HG03108 (cell line): ENCODE results near the gene CYSTM1.
"Not testable (repeated sequence)": the region's sequence is repeated elsewhere in the genome, so short reads cannot be mapped to it uniquely, and the experiment has no call there.

Experiments
- ATAC-seq: cut with Tn5 transposase; IDR thresholded peaks from one replicate; pipeline ENCODE4 v1.9.1; 2021; ENCODE audit warnings: moderate library complexity; ENCODE audit not compliant: unreplicated experiment

The CYSTM1 gene

DNA sequence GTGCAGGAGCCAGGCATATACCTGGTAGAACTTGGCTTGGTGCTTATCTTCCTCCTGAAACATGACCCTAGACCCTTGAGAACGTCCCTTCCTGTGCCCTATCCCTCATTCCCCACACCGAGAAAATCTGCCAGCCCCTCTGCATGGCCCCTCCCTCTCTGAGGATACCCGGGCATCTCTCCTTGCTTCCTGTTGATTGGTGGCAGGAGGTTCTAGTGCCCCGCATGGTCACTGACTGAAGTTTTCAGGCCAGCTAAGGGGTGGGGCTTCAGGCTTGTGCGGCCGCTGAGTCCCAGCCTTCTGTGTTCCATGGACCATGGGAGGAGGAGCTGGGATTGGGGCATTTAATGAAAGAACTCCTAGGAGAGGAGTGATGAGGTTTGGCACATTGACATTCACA is 26.5 kb upstream of the CYSTM1 start:
- no peak for ATAC-seq

DNA sequence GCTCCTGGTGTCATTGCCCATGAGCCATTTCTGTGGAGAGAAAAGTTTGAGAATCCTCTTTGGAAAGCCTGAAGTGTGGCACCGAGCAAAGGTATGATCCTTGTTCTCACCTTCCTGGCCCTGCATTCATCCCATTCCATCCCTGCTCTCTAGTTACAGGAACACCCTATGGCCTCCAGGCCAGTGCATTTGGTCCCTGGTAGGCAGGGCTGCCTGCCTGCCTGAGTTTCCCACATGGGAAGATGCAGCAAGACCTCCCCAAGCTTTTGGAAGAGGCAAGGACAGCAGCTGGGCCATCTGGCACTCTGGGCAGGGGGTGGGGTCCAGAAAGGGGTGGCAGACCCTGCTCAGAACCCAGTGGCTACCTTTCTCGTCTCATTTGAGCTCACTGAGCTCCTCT is 24.8 kb upstream of the CYSTM1 start:
- no peak for ATAC-seq

DNA sequence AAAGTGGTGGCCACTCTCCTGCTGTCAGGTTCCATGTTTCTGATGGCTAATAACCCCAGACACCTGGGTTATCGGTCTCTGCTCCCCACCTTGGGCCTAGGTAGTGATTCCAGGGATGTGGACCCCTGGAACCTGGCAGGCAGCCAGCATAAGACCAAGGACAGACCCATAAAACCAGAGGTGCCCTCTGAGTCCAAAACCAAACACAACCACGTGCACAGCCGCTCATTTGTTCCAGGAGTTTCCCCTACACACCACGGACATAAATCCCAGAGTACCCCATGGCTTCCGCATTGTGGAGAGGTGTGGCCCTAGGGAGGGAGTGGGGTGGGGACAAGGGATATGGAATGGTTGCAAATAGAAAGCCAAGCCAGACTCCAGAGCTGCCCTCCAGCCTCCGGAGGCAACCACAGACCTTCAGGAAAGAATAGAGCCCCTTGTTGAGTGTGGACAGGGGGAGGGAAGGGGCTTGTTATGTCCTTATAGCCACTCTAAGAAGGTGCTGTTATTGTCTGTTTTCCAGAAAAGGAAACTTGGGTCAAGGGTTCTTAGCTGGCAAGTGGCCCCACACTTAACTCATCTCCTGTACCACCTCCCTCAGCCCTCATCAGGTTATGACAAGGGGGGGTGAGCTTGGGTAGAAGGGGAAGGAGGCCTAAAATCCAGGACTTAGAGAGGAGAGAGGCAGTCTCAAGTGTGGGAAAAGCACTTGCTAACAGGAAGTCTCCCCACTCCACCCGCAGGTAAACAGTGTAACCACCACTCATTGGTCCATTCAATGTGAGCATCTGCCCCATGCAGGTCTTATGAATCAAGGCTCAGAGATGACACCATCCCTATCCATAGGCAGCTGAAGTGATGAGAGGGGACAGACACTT is 23.6 kb upstream of the CYSTM1 start:
- no peak for ATAC-seq

DNA sequence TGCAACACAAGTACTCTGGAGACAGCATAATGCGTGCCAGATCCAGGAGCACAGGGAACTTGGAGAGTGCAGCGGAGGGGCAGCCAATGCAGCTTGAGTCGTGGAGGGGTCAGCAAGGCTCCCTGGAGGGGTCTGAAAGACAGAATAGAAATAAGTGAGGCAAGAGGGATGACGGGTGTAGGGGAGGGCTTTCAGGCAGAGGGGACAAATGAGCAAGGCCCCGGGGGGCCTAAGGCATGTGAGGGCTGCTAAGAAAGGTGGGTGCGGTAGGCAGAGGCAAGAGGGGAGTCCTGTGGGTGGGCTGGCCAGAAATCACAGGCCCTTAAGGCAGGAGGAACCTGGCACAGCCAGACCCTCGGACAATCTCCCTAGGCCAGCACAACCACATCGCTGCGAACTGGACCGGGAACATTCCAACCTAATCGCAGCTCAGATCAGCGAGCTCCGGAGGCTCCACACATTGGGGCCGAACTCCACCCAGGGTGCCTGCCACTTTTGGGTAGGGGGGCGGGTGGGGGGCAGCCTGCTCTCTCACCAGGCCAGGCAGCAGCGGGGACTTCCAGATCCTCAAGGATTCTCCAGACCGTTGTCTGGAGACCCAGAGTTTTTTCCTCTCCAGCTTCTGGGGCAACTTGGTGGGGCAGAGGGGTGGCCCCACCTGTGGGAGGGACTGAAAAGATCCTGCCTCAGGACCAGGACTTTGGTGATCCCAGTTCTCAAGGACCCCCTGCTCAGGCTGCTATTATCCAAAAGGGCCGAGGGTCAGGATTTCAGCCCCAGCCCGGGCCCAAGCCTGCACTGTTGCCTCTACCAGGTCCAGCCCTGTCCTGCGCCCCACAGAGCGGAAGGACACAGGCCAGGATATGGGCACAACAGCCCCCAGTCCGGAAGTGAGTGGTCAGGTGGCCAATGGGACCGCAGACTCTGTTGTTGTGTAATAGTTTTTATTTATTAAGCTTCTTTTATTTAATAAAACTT is 22.7 kb upstream of the CYSTM1 start:
- ATAC-seq: no peak

DNA sequence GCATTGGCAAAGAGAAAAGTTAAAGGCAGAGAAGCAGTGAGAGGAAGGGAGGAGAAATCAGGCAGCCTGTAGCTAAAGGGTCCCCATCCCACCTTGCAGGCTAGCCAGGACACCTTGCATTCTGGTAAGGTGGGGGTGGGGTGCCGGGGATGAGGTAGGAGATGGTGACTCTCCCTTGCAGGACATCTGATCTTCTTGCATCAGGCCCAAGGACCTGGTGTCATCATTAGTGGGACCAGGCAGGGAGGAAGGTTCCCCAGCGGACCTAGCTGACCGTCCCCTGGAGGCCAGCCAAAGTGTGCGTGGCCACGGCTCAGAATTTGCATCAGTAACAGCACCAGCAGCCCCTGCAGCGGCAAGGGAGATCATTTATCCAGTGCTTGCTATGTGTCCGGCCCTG is 21.7 kb upstream of the CYSTM1 start:
- ATAC-seq: no peak

DNA sequence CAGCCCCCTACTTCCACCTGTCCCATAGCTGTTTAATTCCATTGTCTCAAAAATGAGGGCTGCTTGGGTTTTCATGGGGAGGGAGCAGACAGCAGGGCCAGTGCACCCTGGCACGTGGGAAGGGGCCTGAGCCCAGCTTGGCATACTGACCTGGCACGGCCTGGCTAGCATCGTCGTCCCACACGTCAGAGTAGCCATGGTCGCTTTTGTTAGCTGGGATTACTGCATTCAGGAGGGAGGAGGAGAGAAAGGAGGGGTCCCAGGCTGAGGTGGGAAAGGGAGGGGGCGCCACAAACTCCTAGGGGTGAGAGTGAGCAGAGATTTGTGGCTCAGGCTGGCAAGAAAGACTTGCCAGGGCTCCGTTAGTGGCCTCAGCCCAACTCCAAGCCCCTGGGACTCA is 21.1 kb upstream of the CYSTM1 start:
- ATAC-seq: no peak

DNA sequence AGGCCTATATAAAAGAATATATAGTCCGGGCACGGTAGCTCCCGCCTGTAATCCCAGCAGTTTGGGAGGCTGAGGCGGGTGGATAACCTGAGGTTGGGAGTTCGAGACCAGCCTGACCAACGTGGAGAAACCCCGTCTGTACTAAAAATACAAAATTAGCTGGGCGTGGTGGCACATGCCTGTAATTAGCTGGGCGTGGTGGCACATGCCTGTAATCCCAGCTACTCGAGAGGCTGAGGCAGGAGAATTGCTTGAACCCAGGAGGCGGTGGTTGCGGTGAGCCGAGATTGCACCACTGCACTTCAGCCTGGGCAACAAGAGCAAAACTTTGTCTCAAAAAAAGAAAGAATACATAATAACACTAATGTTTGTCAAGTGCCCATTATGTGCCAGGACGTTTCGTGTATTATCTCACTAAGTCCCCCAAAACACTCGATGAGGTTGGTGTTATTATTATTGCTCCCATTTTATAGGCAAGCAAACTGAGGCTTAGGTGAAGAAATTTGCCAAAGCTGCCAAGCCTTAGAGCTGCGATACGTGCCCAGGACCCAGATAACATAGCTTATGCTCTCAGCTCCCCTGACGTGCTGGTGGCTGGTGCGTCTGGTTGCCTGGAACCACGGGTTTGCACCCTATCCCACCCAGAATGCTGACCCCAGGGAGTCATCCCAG is 20.1 kb upstream of the CYSTM1 start:
- ATAC-seq: not testable (repeated sequence)

DNA sequence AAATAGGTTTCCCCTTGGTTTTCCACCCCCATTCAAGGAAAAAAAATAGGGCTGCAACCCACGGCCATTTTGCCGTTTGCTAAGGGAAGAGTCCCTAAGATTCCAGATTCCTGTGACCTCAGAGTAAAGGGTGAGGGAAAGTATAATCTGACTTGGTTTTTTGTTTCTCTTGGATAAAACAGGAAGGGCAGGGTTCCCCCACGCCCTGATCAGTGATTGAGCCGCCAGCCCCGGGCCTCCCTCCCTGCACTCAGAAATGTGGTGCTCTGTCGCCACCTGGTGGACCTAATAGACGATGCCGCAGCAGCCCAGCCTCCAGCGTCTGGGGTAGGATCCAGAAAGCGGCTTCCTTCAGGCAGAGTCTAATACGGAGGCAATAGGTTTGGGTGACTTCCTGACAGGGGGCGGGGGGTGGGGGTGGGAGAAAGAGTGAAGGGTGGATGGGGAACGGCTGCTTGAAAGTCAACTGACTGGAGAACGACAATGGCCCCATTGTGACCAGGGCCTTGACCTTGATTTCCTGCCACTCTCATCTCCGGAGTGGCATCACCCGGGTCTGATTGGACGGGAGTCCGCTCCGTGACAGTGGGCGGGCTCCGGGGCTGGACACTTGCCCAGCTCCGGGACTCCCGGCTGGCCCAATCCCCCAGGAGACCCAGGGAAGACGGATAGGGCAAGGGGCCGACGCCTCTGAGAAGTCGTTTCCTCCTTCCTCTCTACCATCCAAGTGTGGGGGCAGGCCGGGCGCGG is 17.8 kb upstream of the CYSTM1 start:
- peak; percentile 91 for ATAC-seq

DNA sequence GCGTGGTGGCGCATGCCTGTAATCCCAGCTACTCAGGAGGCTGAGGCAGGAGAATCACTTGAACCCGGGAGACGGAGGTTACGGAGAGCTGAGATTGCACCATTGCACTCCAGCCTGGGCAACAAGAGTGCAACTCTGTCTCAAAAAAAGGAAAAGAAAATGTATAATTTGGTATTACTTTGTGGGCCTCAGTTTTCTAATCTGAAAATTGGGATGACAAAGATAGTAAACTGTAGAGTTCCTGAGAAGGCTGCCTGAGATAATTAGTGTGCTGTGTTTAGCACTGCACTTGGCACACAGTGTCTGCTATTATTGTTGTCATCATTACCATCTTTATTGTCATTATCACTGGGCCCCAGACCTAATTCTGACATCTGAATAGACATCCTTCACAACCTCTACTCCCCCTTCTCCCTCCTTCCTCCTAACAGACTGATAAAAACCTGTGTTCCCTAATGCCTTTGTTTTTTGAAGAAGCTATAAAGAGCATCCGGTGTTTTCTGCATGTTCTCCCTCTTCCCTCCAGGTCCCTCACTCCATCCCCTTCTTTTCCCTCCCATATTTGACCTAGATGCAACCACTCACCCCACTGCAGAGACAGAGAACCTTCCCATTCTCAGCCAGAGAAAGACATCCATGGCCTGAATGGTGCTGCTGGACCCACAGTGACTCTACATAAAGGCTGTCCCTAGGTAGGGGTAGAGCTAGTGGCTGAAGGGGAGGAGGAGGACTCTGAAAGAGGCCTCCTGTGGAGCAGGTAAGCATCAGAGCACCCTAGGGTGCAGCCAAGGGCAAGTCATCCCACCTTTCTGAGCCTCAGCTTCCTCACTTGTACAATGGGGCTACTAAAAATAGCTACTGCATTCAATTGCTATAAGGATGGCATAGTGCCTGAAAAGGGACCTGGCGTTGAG is 15.7 kb upstream of the CYSTM1 start:
- no peak for ATAC-seq

DNA sequence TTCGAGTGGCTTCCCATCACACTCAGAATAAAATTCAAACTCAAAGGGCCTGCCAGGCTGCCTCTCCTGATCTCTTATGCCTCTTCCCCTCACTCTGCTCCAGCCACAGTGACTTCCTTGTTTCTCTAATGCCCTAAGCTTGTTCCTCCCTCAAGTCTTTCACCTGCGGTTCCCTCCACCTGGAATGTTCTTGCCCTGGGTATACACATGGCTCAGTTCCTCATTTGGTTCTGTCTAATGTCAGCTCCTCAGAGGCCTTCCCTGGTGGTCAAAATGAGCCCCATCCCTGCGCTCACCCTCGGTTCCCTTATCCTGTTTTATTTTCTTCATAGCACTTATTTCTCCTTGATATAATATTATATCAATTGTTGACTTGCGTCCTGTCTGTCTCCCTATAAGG is 12.7 kb upstream of the CYSTM1 start:
- ATAC-seq: no peak

DNA sequence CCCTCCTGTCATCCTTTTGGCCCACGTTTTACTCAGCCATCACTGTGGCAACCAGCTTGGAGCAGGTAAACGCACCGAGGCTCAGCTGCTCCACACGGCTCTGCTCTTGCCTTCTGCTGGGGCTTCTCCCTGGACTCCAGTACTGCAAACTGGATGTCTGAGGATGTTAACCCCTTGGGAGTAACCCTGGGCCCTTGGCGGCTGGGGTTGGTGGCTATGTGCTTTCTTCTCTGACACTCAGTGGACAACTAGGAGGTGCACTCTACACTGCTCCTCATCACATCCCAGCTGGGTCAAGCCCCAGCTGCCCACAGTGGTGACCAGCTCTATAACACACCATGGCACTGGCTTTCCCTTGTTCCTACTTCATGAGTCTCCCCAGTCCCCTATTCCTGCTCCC is 12.2 kb upstream of the CYSTM1 start:
- ATAC-seq: no peak

DNA sequence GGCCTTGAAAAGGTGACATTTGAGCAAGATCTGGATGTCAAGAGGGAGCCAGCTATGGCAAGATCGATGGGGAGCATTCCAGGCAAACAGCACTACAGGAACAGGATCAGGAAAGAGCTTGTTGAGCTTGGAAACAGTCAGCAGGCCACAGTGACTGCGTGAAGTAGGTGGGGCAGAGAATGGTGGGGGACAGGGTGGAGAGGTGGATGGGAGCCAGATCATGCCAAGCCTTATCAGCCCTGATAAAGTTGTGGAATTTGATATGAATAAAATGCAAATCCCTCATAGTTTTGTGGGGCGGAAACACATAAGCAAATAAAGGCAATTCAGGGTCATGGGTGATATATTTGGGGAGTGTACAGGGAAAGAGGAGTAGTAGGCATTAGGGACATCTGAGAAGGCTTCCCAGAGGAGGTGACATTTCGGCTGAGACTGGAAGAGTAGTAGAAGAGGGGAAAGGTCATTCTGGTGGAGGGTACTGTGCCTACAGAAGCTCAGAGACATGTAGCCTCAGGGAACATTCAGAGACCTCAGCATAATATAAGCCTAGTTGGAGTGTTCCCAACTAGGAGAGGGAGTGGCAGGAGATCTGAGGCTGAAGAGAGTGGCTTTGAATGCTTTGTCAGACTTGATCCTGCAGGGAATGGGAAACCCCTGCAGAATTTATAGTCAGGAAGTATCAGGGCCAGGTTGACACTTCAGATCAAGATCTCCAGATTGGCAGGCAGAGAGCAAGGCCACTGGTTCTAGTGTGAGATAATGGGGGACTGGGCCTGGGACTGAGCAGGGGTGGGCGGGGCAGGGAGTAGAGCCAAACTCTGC is 9.7 kb upstream of the CYSTM1 start:
- no peak for ATAC-seq

DNA sequence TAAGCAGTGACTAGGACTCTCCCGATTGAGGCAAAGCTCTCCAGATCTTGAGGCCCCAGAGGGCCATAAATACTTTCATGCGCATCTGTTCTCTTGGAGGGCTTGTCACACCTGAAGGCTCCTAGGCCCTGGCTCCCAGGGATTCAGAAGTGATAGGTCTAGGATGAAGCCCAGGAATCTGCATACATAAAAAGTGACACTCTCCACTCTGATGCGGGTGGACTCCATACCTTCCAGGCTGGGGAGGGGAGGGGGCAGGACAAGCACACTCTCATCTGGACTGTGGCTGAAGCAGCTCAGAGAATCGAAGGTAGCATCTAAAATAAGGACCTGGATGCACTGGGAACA is 9.1 kb upstream of the CYSTM1 start:
- ATAC-seq: no peak

DNA sequence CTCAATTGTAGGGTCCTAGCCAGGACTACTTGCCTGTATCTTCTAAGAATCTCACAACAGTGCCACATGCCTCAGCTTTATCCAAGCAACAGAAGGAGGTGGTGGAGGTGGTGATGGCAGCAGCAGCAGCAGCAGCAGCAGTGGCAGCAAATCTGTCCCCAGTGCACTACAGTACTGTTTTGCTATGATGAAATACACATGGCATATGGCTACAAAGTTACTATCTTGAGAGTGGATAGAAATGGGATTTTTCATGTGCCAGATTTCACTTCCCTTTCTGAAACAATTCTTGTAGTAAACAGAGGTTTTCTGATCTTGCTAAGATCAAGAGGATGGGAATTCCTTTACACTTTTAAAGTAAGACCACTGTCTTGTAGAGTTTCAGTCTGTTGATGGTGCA is 8.1 kb upstream of the CYSTM1 start:
- no peak for ATAC-seq

DNA sequence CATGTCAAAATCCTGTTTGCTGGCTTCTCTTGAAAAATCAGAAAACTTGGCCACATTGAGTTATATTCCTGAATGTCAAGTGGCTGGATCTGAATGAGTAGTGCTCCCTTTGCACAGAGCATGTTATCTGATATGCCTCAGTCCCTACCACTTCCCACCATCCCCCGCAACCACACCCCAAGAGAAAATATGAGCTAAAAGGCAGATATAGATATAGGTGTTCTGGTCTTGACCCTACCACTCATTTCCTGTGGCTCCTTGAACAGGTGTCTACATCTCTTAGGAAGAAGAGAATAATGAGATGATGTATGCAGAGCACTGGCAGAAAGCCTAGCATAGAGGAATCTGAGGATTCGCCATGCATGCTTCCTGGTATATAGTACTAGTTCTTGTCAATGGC is 6.6 kb upstream of the CYSTM1 start:
- ATAC-seq: no peak

DNA sequence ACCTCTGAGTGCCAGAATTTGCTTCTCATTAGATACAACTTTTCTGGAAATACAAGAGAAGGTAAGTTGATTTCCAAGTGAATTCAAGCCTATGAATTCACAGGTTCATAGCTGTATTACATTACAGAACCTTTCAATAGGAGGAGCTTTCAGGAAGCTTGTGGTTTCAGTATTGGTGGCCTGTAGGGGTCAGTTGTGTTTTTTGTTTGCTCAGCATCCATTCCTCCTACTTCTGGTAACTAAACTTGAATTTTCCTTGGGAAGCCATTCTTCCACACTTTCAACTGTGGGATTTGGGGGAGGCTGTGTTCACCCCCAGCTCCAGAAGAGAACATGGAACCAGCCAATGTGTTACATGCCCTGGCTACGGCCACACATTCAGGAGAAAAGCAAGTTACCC is 5.6 kb upstream of the CYSTM1 start:
- ATAC-seq: no peak

DNA sequence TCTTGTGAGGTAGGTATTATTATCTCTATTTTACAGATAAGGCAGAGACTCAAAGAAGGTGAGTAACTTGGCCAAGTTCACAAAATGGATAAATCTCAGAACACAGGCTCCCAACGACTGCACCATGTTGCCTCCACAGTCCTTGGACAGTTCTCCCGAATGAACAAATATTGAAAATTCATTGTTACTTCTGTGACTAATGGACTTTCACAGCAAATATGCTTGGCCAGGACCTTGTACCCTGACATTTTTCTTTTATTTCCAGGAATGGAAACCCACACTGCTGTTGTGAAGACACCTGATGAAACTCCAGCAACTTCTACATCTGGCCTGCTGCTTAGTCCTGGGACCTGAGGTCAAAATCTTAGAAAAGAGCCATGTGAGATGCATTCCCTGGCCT is 2.5 kb upstream of the CYSTM1 start:
- no peak for ATAC-seq

DNA sequence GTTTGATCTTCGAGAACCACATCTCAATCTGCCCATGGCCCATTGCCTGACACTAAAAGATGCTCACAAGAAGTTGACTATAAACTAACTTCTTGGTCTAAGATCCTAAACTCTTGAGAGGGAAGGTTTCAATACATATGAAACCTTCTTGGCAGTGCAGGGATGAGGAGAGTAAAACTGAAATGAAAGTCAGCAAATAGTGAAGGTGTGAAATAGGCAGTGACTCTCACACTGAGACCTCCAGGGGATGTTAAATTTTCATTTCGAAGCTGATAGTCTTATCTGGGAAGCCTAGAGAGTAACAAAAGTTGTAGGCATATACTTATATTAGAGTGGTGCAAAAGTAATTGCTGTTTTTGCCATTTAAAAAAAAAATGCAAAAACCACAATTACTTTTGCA is 974 bp upstream of the CYSTM1 start:
- no peak for ATAC-seq
